OCI-LY1 (cell line): ENCODE measurements around the gene VCL.

Experiments
- EZH2 ChIP-seq: fragments of 200-600 bp; sonication (generic), shearing (Covaris generic); IDR thresholded peaks from 2 replicates; pipeline ENCODE4 v1.8.0; 2017; ENCODE audit warnings: borderline replicate concordance, mixed run types, mild to moderate bottlenecking, antibody characterized with exemption, low read length, moderate library complexity, mixed read lengths
- TF ChIP-seq, protein P1 (sequence below): fragments of 200-600 bp; sonication (generic), shearing (Covaris generic); IDR thresholded peaks from 2 replicates; pipeline ENCODE4 v1.5.1; 2017; ENCODE audit warnings: mild to moderate bottlenecking, antibody characterized with exemption, low read length, moderate library complexity, mixed read lengths

- TF ChIP-seq, protein P1, sequence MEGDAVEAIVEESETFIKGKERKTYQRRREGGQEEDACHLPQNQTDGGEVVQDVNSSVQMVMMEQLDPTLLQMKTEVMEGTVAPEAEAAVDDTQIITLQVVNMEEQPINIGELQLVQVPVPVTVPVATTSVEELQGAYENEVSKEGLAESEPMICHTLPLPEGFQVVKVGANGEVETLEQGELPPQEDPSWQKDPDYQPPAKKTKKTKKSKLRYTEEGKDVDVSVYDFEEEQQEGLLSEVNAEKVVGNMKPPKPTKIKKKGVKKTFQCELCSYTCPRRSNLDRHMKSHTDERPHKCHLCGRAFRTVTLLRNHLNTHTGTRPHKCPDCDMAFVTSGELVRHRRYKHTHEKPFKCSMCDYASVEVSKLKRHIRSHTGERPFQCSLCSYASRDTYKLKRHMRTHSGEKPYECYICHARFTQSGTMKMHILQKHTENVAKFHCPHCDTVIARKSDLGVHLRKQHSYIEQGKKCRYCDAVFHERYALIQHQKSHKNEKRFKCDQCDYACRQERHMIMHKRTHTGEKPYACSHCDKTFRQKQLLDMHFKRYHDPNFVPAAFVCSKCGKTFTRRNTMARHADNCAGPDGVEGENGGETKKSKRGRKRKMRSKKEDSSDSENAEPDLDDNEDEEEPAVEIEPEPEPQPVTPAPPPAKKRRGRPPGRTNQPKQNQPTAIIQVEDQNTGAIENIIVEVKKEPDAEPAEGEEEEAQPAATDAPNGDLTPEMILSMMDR = peak; percentile 65
- TF ChIP-seq EZH2 = no peak
These were observed 83.4 kb downstream of the VCL start for GRCh38 chr10:74081192-74081803.
